Activated CD8-positive, alpha-beta memory T cell treated with anti-CD3 and anti-CD28 coated beads for 4 hours (primary cell): Measurements from ENCODE around the gene PARP16.

Experiments
- DNase-seq, 2 donors: peaks; one replicate each; pipeline ENCODE4 v3.0.0-alpha.2; 2020; ENCODE audit warnings: low read depth in 2 of 2

Gene PARP16, protein sequence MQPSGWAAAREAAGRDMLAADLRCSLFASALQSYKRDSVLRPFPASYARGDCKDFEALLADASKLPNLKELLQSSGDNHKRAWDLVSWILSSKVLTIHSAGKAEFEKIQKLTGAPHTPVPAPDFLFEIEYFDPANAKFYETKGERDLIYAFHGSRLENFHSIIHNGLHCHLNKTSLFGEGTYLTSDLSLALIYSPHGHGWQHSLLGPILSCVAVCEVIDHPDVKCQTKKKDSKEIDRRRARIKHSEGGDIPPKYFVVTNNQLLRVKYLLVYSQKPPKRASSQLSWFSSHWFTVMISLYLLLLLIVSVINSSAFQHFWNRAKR

GRCh38 chr15:65286704-65287519 lies at the start of gene PARP16:
Gene PARP16 (minus strand): TSS chr15:65286883. CDS start chr15:65286426, 457 bp downstream.
- peak; percentile 82 to 83 for DNase-seq

DNA sequence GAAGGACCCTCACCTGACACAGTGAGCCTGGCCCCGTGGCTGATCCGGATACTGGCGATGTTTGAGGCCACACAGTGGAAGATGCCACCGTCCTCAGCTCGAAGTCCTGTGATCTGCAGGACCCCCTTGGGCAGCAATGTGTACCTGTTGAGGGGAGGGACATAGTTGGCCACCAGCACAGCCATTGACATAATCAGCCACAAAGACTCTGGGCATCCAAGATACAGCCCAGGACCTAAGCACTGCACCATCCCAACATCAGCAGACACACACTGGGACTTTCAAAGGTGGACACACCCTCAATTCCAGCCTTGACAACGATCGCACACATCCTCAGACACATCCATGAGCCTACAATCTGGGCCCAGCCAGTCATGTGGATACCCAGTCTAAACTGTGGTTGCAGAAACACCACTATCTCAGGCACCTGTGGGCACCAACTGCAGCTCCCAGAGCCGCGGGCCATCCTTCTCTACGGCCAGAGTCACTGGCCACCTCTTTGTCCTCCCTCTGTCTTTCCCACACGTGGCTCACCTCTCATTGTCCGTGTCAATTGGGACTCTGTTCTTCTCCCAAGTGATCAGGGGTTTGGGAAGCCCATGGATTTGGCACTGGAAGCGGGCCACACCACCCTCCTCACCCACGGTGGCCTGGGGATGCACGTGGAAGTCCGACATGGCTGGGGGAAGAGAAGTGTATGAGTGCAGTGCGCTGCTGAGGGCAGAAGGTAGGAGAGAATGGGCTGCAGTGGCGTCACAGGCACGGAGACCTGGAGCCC lies 48.8 kb upstream of the PARP16 start:
- no peak for DNase-seq

GRCh38 chr15:65334586-65335231 lies 48.0 kb upstream of the PARP16 start:
- no peak for DNase-seq

DNA sequence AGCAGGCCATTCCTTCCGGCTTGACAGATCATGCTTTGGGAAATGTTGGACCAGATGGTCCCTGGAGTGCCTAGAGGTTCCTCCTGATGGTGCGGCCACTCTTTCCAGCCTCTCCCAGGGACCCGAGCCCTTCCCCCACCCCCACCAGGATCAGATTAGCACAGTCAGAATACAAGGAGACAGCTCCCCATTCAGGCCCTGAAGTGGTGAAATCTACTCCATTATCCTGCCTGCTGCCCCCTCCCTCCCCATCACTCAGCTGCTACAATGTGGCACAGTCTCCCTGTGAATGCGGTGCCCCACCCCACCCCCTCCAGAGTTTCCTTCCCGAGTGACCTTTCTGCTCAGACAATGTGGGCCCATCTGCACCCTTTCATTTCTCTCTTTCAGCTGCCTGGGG lies 47.2 kb upstream of the PARP16 start:
- no peak for DNase-seq

DNA sequence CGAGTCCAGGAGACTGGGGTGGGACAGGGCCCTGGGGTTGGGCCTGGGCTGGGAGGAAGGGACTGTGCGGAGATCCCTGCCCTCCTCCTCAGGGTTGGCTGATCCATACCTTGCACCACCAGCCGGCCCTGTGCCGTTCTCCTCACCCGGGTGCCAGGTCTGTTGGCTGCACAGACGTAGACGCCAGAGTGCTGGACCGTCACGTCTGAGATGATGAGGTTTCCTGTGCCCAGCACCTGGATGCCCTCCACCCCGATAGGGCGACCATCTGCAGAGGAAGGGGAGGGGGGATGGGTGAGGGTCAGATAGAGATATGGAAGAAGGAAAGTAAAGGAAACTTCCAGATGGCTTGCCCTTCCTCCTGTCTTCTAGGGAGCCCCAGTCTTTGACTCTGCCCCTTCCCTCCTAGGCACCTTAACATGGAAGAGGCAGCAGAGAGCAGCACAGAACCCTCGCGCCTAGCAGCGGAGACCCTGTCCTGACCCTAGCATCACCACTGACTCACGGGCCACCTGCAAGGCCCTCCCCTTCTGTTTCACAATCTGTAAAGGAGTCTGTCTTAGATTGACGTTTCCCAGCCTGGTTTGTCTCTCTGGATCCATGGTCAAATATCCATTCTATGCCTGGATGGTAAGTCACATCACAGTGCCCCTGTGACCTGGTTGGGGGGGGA lies 46.6 kb upstream of the PARP16 start:
- DNase-seq: no peak

DNA sequence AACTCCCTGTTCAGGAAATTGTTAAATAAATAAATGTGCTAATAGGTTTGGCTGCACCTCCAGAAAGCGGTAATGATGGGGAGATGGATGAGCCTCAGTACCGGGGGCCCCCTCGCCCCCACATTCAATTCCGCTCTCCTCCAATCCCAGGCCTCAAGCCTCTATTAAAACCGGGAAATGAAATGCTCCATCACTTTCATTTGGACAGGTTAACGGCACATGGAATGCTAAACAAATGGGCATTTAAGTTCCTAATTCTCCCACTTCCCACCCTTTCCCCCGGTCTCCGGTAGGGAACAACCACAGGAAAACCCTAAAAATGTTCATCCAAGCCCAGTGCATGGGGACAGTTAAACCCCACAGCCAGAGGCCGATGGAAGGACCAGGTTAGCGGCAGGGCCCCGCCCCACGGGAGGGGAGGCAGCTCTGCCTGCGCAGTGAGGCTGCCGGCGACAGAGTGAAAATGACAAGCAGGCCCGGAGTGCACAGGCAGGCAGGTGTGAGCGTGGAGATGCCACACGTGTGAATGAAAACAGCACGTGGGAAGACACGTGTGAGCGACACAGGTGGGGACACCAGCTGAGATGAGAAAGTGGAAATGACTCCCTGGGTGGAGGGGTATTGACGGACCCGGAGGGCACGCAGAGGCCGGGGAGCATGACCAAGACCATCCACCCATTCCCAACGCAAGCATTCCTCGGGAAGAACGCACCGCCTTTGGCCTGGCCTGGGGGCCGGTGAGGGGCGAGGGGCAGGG lies 45.9 kb upstream of the PARP16 start:
- no peak for DNase-seq

DNA sequence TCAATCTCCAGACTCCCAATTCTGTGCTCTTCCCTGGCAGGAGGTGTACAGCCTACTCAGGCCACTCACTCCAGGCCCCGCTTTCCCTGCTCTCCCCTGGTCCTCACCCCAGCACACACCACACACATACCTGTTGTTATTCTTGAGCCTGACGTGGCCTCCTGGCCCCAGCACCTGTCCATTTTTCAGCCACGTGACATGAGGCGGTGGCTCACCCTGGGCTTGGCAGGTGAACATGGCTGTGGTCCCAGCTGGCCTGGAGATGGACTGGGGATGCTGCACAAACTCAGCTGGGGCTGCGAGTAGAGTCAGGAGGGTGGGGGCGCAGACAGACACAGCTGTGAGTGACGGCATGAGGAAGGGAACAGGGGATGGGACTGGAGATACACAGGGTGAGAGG lies 45.1 kb upstream of the PARP16 start:
- DNase-seq: no peak

DNA sequence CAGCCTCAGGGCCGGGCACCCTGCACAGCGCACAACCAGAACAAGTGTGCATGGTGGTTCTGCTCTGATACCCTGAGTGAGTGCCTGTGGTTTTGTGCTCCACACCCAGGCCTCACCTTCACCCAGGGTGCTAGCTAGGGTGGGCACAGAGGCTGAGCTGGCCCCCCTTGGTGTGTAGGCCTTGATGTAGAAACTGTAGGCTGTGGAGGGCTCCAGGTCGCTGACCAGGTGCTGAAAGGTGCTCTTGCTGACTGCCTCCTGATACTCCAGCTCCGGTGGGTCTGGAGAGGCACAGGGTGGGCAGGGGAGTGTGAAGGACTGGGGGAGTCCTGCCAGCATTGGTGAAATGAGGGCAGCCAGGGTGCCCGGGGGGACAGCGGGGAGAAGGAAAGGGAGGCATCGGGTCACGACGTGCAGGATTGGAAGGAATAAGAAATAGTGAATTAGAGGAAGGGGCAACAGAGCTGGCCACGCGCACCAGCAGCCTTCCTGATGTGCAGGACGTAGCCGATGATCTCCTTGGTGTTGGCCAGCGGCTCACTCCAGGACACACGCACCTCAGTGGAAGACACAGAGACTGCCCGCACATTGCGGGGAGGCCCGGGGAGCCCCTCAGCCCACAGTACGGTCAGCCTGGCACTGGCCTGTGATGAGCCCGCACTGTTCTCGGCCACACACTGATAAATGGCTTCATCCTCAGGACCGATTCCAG lies 44.4 kb upstream of the PARP16 start:
- no peak for DNase-seq

DNA sequence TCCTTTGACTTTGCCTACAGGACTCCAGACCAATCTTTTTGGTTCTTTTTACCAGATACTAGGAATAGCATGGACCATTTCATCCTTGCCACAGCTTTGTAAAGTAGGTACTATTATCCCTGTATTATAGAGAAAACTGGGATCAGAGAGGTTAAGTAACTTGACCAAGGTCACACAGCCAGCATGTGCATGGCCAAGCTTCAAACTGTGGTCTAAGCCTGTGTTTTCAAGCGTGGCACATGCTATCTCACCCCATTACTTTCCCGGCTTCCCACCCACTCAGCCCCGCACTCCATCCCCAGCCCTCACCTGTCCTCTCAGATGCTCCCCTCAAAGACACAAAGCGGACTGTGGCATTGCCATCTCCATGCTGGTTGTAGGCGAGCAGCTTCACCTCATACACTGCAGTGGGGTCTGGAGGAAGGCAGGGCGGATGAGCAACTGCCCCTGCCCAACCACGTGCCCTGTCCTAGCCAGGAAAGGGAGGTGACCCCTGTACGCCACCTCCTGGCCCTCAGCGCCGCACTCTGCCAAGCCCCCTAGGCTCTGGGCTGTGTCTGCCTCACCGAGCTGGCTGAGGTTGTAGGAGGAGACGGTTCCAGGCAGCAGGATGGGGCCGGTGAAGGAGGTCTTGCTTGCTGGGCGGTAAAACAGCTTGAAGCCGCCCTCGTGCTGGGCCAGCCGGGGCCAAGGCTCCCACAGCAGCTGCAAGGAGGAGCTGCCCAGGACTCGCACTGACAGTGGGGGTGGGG lies 43.5 kb upstream of the PARP16 start:
- DNase-seq: no peak

DNA sequence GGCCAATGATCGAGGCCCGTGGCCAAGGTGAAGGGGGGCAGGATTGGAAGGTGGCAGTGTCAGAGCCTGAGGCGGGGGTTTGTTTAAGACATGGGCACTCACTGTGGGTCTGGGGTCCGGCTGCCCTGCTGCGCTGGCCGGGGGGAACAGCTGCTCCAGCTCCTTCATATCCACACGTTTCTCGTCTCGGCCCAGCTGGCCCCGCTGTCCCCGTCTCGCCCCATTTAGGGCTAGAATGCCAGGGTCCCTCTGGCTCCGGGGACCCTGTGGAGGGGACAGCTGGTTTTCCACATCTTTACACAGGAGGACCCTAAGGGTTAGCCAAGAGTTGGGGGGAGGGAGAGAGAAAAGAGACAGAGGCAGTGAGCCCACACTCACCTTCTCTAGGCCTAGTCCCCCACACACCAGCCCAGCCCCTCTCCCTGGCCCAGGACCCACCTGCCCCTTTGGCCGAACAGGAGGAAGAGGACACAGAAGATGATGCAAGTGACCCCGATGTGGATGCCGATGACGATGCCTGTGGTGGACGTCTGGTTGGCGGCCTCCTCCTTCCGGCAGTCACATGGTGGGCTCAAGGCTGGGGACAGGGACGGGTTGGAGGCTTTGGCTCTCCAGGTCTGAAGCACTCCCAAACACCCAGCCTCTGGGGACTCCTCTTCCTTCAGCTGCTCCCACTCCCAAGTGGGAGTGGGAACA lies 42.8 kb upstream of the PARP16 start:
- DNase-seq: no peak

GRCh38 chr15:65328506-65329287 lies 42.0 kb upstream of the PARP16 start:
- no peak for DNase-seq

GRCh38 chr15:65327651-65328393 lies 41.1 kb upstream of the PARP16 start:
- DNase-seq: no peak

GRCh38 chr15:65326818-65327217 lies 40.1 kb upstream of the PARP16 start:
- DNase-seq: no peak

GRCh38 chr15:65326117-65326526 lies 39.4 kb upstream of the PARP16 start:
- no peak for DNase-seq

- DNase-seq: no peak
These were observed 36.4 kb upstream of the PARP16 start for GRCh38 chr15:65323071-65323511.

- DNase-seq: peak; percentile 50 to 52
These were observed 32.2 kb upstream of the PARP16 start for GRCh38 chr15:65318870-65319356.
